GM12878 (cell line): ENCODE measurements around the gene RNASE12. TPM values are rescaled to one million over a fixed set of nuclear protein-coding genes. Genes with fewer than 3 reads are reported as not detected.
"Not testable (repeated sequence)": the region's sequence is repeated elsewhere in the genome, so short reads cannot be mapped to it uniquely, and the experiment has no call there.

Experiments
- ATAC-seq: fragments of 200-7000 bp; cut with Tn5 transposase; 3 replicates; pipeline ENCODE4 v1.9.1; 2020; ENCODE audit warnings: mild to moderate bottlenecking, moderate library complexity
- BruUV-seq: library from RNA; stranded (reverse); fragments of 400-500 nt; replicated peaks from 2 replicates; lab custom pipeline; 2021; lab: Mats Ljungman, UMichigan
- CTCF ChIA-PET: fragments of 300-600 bp; sonication (Branson Sonifier 250); formaldehyde crosslinking; extraction: SDS; loops from one replicate; lab custom pipeline; 2021; ENCODE audit warnings: inconsistent platforms; lab: Yijun Ruan, JAX
- POLR2A ChIA-PET: fragments of 350-600 bp; formaldehyde crosslinking; extraction: SDS; loops from one replicate; lab custom pipeline; 2021; ENCODE audit warnings: inconsistent platforms; lab: Charles Lee
- RAD21 ChIA-PET: fragments of 300-600 bp; sonication (Branson Sonifier 250); formaldehyde crosslinking; loops from one replicate; lab custom pipeline; 2023; ENCODE audit warnings: antibody characterized with exemption; ENCODE audit not compliant: unreplicated experiment; lab: Charles Lee
- SMC1A ChIA-PET: fragments of 300-600 bp; sonication (Branson Sonifier 250); formaldehyde crosslinking; loops from one replicate; lab custom pipeline; 2023; ENCODE audit not compliant: unreplicated experiment, uncharacterized antibody; lab: Charles Lee
- DNase-seq: peaks from one replicate; pipeline ENCODE4 v3.0.0-alpha.2; 2011; ENCODE audit warnings: low read depth, low spot score
- FAIRE-seq: peaks from 3 replicates; lab custom pipeline; 2011; peaks lifted over from hg19 to GRCh38; lab: Jason Lieb, UNC
- H2AFZ ChIP-seq: 2 replicates; pipeline ENCODE4 v1.6.0; 2011; ENCODE audit warnings: low read depth, low read length, control low read depth; ENCODE audit not compliant: control insufficient read depth
- H3K27ac ChIP-seq: 2 replicates; pipeline ENCODE4 v1.5.1; 2011; ENCODE audit warnings: control low read depth; ENCODE audit not compliant: control insufficient read depth, insufficient read depth
- H3K27me3 ChIP-seq, 2 experiments: replicated peaks in 1 of 2; 2 replicates each; pipeline versions ENCODE4 v1.6.0 to v1.6.1; 2011; ENCODE audit warnings: low read length in 1 of 2; ENCODE audit not compliant: control insufficient read depth in 2 of 2, insufficient read depth in 2 of 2
- H3K36me3 ChIP-seq, 2 experiments: 2 replicates each; pipeline ENCODE4 v1.5.1; 2011; ENCODE audit warnings: low read length in 1 of 2; ENCODE audit not compliant: control insufficient read depth in 2 of 2, insufficient read depth in 2 of 2
- H3K4me1 ChIP-seq: 2 replicates; pipeline ENCODE4 v1.6.1; 2011; ENCODE audit warnings: mild to moderate bottlenecking, low read length, moderate library complexity, mixed read lengths; ENCODE audit not compliant: control insufficient read depth, insufficient read depth
- H3K4me2 ChIP-seq: 2 replicates; pipeline ENCODE4 v1.6.0; 2011; ENCODE audit warnings: control low read depth; ENCODE audit not compliant: control insufficient read depth, insufficient read depth
- H3K4me3 ChIP-seq: fragments of 200-600 bp; sonication (generic); 2 replicates; pipeline ENCODE4 v1.5.1; 2016
- H3K79me2 ChIP-seq: 2 replicates; pipeline ENCODE4 v1.6.0; 2011; ENCODE audit warnings: low read length; ENCODE audit not compliant: control insufficient read depth, insufficient read depth
- H3K9ac ChIP-seq: 2 replicates; pipeline ENCODE4 v1.8.0; 2011; ENCODE audit warnings: low read length, control low read depth, mixed read lengths; ENCODE audit not compliant: control insufficient read depth, insufficient read depth
- H3K9me3 ChIP-seq: replicated peaks from 3 replicates; pipeline ENCODE4 v1.5.1; 2011; ENCODE audit warnings: mild to moderate bottlenecking, low read length; ENCODE audit not compliant: control insufficient read depth, insufficient read depth
- H4K20me1 ChIP-seq: 2 replicates; pipeline ENCODE4 v1.6.0; 2011; ENCODE audit not compliant: control insufficient read depth, insufficient read depth
- BRCA1 ChIP-seq: IDR thresholded peaks from 2 replicates; pipeline ENCODE4 v1.6.1; 2011; ENCODE audit warnings: low read depth, low read length, improper control_type of control experiment
- ZBTB33 ChIP-seq: fragments of 450-650 bp; IDR thresholded peaks from 2 replicates; pipeline ENCODE4 v1.6.1; 2017; ENCODE audit warnings: mild to moderate bottlenecking
- WGBS: methylation state at CpG from one replicate; pipeline ENCODE4 v1.1.6; 2016; ENCODE audit warnings: low lambda C conversion rate; ENCODE audit not compliant: insufficient replicate concordance, insufficient coverage; ENCODE audit errors: missing lambda C conversion rate; 5-methylcytosine and 5-hydroxymethylcytosine counted together
- in situ Hi-C: fragments of 300-500 bp; cut with MboI; formaldehyde crosslinking; loops from 9 replicates; pipeline ENCODE4 v1.14.3; 2018; ENCODE audit warnings: mixed read lengths
- intact Hi-C: fragments of 100-400 bp; cut with micrococcal nuclease; formaldehyde crosslinking; loops from one replicate; pipeline ENCODE4 v1.14.2; 2022; ENCODE audit not compliant: unreplicated experiment
- polyA plus RNA-seq, 11 experiments: library from polyadenylated mRNA; depleted of rRNA in 4 of 11; unstranded in 6 of 11; stranded (reverse) in 5 of 11; fragments of >200 nt; fragmentation: Nextera tagmentation in 4 of 11; fragmentation: Illumina TruSeq in 1 of 11; extraction: Ambion mirVana in 4 of 11; extraction: Trizol in 1 of 11; gene quantifications; 1 replicate in 1 of 11; 2 replicates in 10 of 11; pipeline versions ENCODE4 v1.2.1 to v1.2.3, GENCODE V29; 2011 to 2016; ENCODE audit warnings: inconsistent platforms in 2 of 11, missing spikeins in 2 of 11, low read depth in 1 of 11
- total RNA-seq, 4 experiments: library from RNA; depleted of rRNA in 3 of 4; stranded (reverse); fragments of >200 nt in 3 of 4; fragmentation: Illumina TruSeq in 1 of 4; extraction: Trizol in 1 of 4; gene quantifications; 2 replicates each; pipeline versions ENCODE4 v1.2.1 to v1.2.3, GENCODE V29; 2013 to 2021

RNASE12 gene
- total and polyA plus RNA-seq, 10 of the 15 experiments (the other 5 are each of a cell fraction or from before 2014, with no cell fraction given): not detected

- TF ChIP-seq BRCA1: no peak
- TF ChIP-seq ZBTB33: no peak
Measured at GRCh38 chr14:20620798-20621478, 29.8 kb upstream of the RNASE12 start (continued).

- H3K79me2 ChIP-seq, FAIRE-seq, H3K4me2 ChIP-seq, H3K9ac ChIP-seq, RAD21 ChIA-PET, H3K9me3 ChIP-seq, H3K27ac ChIP-seq, H2AFZ ChIP-seq, H3K36me3 ChIP-seq, DNase-seq, H3K4me3 ChIP-seq, H3K27me3 ChIP-seq, H4K20me1 ChIP-seq, ATAC-seq, BruUV-seq, intact Hi-C loops, in situ Hi-C loops: not testable (repeated sequence)
- peaks cover 39% of the 10 kb centered on the region for H3K4me1 ChIP-seq
- SMC1A ChIA-PET: interaction anchor here (0.6 to 1.1 kb wide), 2 partner anchors 11 to 71 kb away, joined by 3 to 4 read pairs; no protein-coding TSS in a partner anchor
- 87% methylated on average over 6 of the region's 6 CpGs for WGBS
- POLR2A ChIA-PET: interaction anchor here (1.6 kb wide), 1 partner anchor 12 kb away, joined by 5 read pairs; no protein-coding TSS in a partner anchor
- CTCF ChIA-PET: interaction anchor here (0.6 to 9.0 kb wide), 3 partner anchors 9 to 316 kb away, joined by 3 to 79 read pairs (median 4); partner anchors contain the start of gene RNASE4
Measured at GRCh38 chr14:20619688-20620087, 28.5 kb upstream of the RNASE12 start.
